Keratinocyte (primary cell): Measurements from ENCODE around the gene KIF27.
"Not testable (repeated sequence)": the region's sequence is repeated elsewhere in the genome, so short reads cannot be mapped to it uniquely, and the experiment has no call there.

Source experiments
- CTCF ChIP-seq, 3 experiments: IDR thresholded peaks in 1 of 3; conservative IDR thresholded peaks in 1 of 3; optimal IDR thresholded peaks in 1 of 3; 2 replicates in 2 of 3; 3 replicates in 1 of 3; pipeline versions ENCODE3 to v1.5.1; 2011; ENCODE audit warnings: low read length in 3 of 3, mild to moderate bottlenecking in 3 of 3, moderate library complexity in 2 of 3, control low read depth in 1 of 3, inconsistent platforms in 1 of 3; ENCODE audit not compliant: insufficient read depth in 2 of 3; ENCODE audit errors: extremely low read depth in 1 of 3
- EZH2 ChIP-seq: IDR thresholded peaks from one replicate; pipeline ENCODE4 v1.6.1; 2012; ENCODE audit warnings: inconsistent platforms, mild to moderate bottlenecking, low read length, moderate library complexity

- TF ChIP-seq CTCF (optimal IDR thresholded peaks at IDR 0.05 in 1 of 3, IDR thresholded peaks at IDR 0.05 in 1 of 3, conservative IDR thresholded peaks at IDR 0.05 in 1 of 3; ENCODE audit: extremely low read depth in 1 of 3, insufficient read depth in 2 of 3, low read length in 3 of 3); EZH2: not testable (repeated sequence)
These were observed 112.0 kb downstream of the KIF27 start for GRCh38 chr9:83809213-83809612.
